PC-9 (cell line): Measurements from ENCODE around the gene PRKAR1A. TPM values are rescaled to one million over a fixed set of nuclear protein-coding genes. Genes with fewer than 3 reads are reported as not detected.

Experiments used
- BruUV-seq: library from RNA; stranded (reverse); fragments of 400-500 nt; replicated peaks from 2 replicates; lab custom pipeline; 2021; lab: Mats Ljungman, UMichigan
- CTCF ChIA-PET: fragments of 300-600 bp; sonication (Branson Sonifier 250); formaldehyde crosslinking; loops from one replicate; lab custom pipeline; 2022; ENCODE audit warnings: antibody characterized with exemption; lab: Charles Lee
- POLR2A ChIA-PET: fragments of 300-600 bp; sonication (Branson Sonifier 250); formaldehyde crosslinking; loops from one replicate; lab custom pipeline; 2022; ENCODE audit warnings: antibody characterized with exemption; ENCODE audit not compliant: unreplicated experiment; lab: Charles Lee
- DNase-seq, 2 experiments: peaks; one replicate each; pipeline versions ENCODE4 v3.0.0 to v3.0.0-alpha.2; 2015 to 2022; ENCODE audit warnings: mixed read lengths in 1 of 2
- H2AFZ ChIP-seq: fragments of 200-600 bp; sonication (generic); 2 replicates; pipeline ENCODE4 v1.8.1; 2017; ENCODE audit warnings: antibody characterized with exemption
- H3F3A ChIP-seq: fragments of 200-600 bp; sonication (generic); 2 replicates; pipeline ENCODE4 v1.8.1; 2017; ENCODE audit warnings: antibody characterized with exemption, mild to moderate bottlenecking, low read depth; ENCODE audit not compliant: insufficient read depth
- H3K27ac ChIP-seq: fragments of 200-600 bp; sonication (generic); 2 replicates; pipeline ENCODE4 v1.6.1; 2016; ENCODE audit warnings: mixed run types
- H3K27me3 ChIP-seq: fragments of 200-600 bp; sonication (generic); 2 replicates; pipeline ENCODE4 v1.6.1; 2016; ENCODE audit warnings: low read depth, mixed run types; ENCODE audit not compliant: insufficient read depth
- H3K36me3 ChIP-seq: fragments of 200-600 bp; sonication (generic); 2 replicates; pipeline ENCODE4 v1.6.1; 2016; ENCODE audit warnings: low read depth, mixed run types
- H3K4me1 ChIP-seq: fragments of 200-600 bp; sonication (generic); replicated peaks from 2 replicates; pipeline ENCODE4 v1.6.1; 2016; ENCODE audit warnings: mixed run types; ENCODE audit not compliant: insufficient read depth
- H3K4me2 ChIP-seq: fragments of 200-600 bp; sonication (generic); 2 replicates; pipeline ENCODE4 v1.6.1; 2017; ENCODE audit warnings: mixed run types
- H3K4me3 ChIP-seq: fragments of 200-600 bp; sonication (generic); 2 replicates; pipeline ENCODE4 v1.6.1; 2016; ENCODE audit warnings: mixed run types
- H3K79me2 ChIP-seq: fragments of 200-600 bp; sonication (generic); 2 replicates; pipeline ENCODE4 v1.6.1; 2017; ENCODE audit warnings: low read depth, mixed run types
- H3K9me2 ChIP-seq: fragments of 200-600 bp; sonication (generic); 2 replicates; pipeline ENCODE4 v1.8.1; 2017; ENCODE audit warnings: mild to moderate bottlenecking; ENCODE audit not compliant: insufficient read depth
- H3K9me3 ChIP-seq: fragments of 200-600 bp; sonication (generic); 2 replicates; pipeline ENCODE4 v1.8.1; 2016; ENCODE audit warnings: low read depth; ENCODE audit not compliant: insufficient read depth
- H4K20me1 ChIP-seq: fragments of 200-600 bp; sonication (generic); 2 replicates; pipeline ENCODE4 v1.8.1; 2017; ENCODE audit not compliant: insufficient read depth
- EZH2 ChIP-seq: fragments of 200-600 bp; sonication (generic); IDR thresholded peaks from 2 replicates; pipeline ENCODE4 v1.8.0; 2017; ENCODE audit warnings: antibody characterized with exemption, low read depth
- intact Hi-C: fragments of 100-400 bp; cut with micrococcal nuclease; formaldehyde crosslinking; loops from one replicate; pipeline ENCODE4 v1.10.0; 2022; ENCODE audit not compliant: unreplicated experiment
- total RNA-seq: library from RNA; stranded (reverse); gene quantifications from 2 replicates; pipeline ENCODE4 v1.2.3, GENCODE V29; 2021
- TF ChIP-seq, protein P1 (sequence below): fragments of 200-600 bp; sonication (generic); conservative IDR thresholded peaks from 2 replicates; pipeline ENCODE4 v1.6.1; 2017; ENCODE audit warnings: mixed run types, antibody characterized with exemption, mild to moderate bottlenecking, moderate library complexity

PRKAR1A gene
- total RNA-seq, 1 experiment from 2014 or later = 161 TPM

DNA sequence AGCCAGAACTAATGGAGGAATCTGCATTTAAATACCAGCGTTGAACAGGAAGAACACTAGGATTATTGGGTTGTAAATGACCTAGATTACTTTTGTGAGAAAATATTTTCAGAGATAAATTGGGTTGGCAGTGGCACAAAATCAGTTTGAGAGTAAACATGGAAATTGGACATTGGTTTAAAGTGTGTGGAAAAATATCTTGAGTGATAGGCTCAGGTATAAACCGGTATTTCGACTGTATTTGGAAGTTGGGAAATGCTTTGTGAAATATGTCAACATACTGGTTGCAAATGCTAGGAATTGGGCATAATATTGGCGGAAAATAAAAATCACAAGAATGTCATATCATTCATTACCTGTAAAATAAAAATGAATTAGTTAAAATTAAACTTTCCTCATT, 15.1 kb downstream of the PRKAR1A start:
- Histone ChIP-seq H4K20me1 (no peaks in the 10 kb centered on the region), H3K4me1 (no peaks in the 10 kb centered on the region), H3K9me2 (no peaks in the 10 kb centered on the region), H3K4me3 (no peak overlapping the region), H3K79me2 (no peaks in the 10 kb centered on the region), H3K27ac (no peak overlapping the region), H3F3A (no peaks in the 10 kb centered on the region), H3K9me3 (no peaks in the 10 kb centered on the region; the same call in 1 of the 2 replicates), H2AFZ (no peak overlapping the region), H3K4me2 (no peak overlapping the region), H3K27me3 (no peaks in the 10 kb centered on the region), H3K36me3 (peaks cover 59% of the 10 kb centered on the region)
- ChIA-PET CTCF (no interaction called here), POLR2A (no interaction called here)
- DNase-seq = no peak
- intact Hi-C loops = no loop called here
- TF ChIP-seq, protein P1, sequence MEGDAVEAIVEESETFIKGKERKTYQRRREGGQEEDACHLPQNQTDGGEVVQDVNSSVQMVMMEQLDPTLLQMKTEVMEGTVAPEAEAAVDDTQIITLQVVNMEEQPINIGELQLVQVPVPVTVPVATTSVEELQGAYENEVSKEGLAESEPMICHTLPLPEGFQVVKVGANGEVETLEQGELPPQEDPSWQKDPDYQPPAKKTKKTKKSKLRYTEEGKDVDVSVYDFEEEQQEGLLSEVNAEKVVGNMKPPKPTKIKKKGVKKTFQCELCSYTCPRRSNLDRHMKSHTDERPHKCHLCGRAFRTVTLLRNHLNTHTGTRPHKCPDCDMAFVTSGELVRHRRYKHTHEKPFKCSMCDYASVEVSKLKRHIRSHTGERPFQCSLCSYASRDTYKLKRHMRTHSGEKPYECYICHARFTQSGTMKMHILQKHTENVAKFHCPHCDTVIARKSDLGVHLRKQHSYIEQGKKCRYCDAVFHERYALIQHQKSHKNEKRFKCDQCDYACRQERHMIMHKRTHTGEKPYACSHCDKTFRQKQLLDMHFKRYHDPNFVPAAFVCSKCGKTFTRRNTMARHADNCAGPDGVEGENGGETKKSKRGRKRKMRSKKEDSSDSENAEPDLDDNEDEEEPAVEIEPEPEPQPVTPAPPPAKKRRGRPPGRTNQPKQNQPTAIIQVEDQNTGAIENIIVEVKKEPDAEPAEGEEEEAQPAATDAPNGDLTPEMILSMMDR = no peak
- no peak for TF ChIP-seq EZH2
- no TSS peak for BruUV-seq

- no peaks in the 10 kb centered on the region for H3K79me2 ChIP-seq
- no peak overlapping the region for H2AFZ ChIP-seq
- no peaks in the 10 kb centered on the region for H3K4me1 ChIP-seq
- no peaks in the 10 kb centered on the region for H4K20me1 ChIP-seq
- H3K9me3 ChIP-seq = no peaks in the 10 kb centered on the region
- no peak overlapping the region for H3K27ac ChIP-seq
- POLR2A ChIA-PET = no interaction called here
- no peak overlapping the region for H3K4me3 ChIP-seq
- DNase-seq = no peak
- H3K27me3 ChIP-seq = no peaks in the 10 kb centered on the region
- H3K4me2 ChIP-seq = no peak overlapping the region
- TF ChIP-seq EZH2 = no peak
- TF ChIP-seq, protein P1 = no peak
- CTCF ChIA-PET = no interaction called here
- no peaks in the 10 kb centered on the region for H3K9me2 ChIP-seq
- no peaks in the 10 kb centered on the region; the same call in 1 of the 2 replicates for H3F3A ChIP-seq
- intact Hi-C loops = loop anchor here (5.0 kb wide), 1 partner anchor 231 kb away; no protein-coding TSS in a partner anchor
- peaks cover 39% of the 10 kb centered on the region for H3K36me3 ChIP-seq
- BruUV-seq = TSS peak; percentile 13
These were observed 19.0 kb downstream of the PRKAR1A start for GRCh38 chr17:68531252-68531651.

DNA sequence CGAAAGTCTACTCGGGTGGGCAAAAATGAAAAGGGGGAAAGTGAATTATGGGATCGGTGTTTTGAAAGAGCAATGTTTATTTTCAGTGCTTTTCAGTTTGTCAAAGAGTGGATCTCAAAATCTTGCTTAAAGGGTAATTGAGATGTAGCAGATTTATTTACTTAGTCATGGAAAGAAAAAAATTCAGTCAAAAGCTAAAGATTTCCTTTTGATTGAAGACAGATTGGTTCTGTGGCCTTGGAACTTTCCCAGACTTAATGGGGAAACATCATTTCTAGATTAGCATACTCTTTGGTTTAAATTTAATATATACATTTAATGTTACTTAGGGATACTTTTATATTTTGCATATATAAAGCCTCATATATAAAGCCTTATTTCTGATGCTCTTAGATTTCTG, 20.6 kb downstream of the PRKAR1A start:
- no peak for TF ChIP-seq EZH2
- TF ChIP-seq, protein P1 = no peak
- ChIA-PET CTCF (no interaction called here), POLR2A (no interaction called here)
- no peak for DNase-seq
- no peaks in the 10 kb centered on the region; the same call in 1 of the 2 replicates for H3F3A ChIP-seq
- no peak overlapping the region for H2AFZ ChIP-seq
- H3K4me2 ChIP-seq = no peak overlapping the region
- H4K20me1 ChIP-seq = no peaks in the 10 kb centered on the region
- H3K9me2 ChIP-seq = no peaks in the 10 kb centered on the region
- intact Hi-C loops = loop anchor here (5.0 kb wide), 1 partner anchor 229 kb away; no protein-coding TSS in a partner anchor
- no TSS peak for BruUV-seq
- no peaks in the 10 kb centered on the region for H3K4me1 ChIP-seq
- H3K9me3 ChIP-seq = no peaks in the 10 kb centered on the region
- peaks cover 28% of the 10 kb centered on the region for H3K36me3 ChIP-seq
- H3K27ac ChIP-seq = no peak overlapping the region
- no peaks in the 10 kb centered on the region for H3K27me3 ChIP-seq
- H3K4me3 ChIP-seq = no peak overlapping the region
- H3K79me2 ChIP-seq = no peaks in the 10 kb centered on the region
